ENCODE results near the gene CHST7.

CHST7 gene

GRCh38 chrX:46617906-46618305, 44.3 kb downstream of the CHST7 start:
- TF ChIP-seq EZH2phosphoT487 (IDR thresholded peaks at IDR 0.05; ENCODE audit: borderline replicate concordance, low read length) (no peak), CTCF (IDR thresholded peaks at IDR 0.05; ENCODE audit: low read depth, low read length, poor library complexity, severe bottlenecking) (no peak)
- no peaks in the 10 kb centered on the region for H3F3A ChIP-seq (ENCODE audit: control insufficient read depth, insufficient read depth)
- H3K36me3 ChIP-seq (ENCODE audit: control insufficient read depth, low read length) = peaks cover 7% of the 10 kb centered on the region; the same call in 1 of the 2 replicates
- no peak overlapping the region for H3K4me2 ChIP-seq (ENCODE audit: low read length)
- H3K79me2 ChIP-seq (ENCODE audit: control insufficient read depth, low read length) = no peaks in the 10 kb centered on the region
- no peaks in the 10 kb centered on the region for H3K4me1 ChIP-seq (ENCODE audit: control insufficient read depth, low read length)
- H3K27me3 ChIP-seq (ENCODE audit: control insufficient read depth, low read length) = no peaks in the 10 kb centered on the region
- no peaks in the 10 kb centered on the region for H4K20me1 ChIP-seq (ENCODE audit: control insufficient read depth, insufficient read depth, low read depth, low read length)
- H3K9me3 ChIP-seq (ENCODE audit: control insufficient read depth, insufficient read depth, low read length) = no peaks in the 10 kb centered on the region
- no peak overlapping the region for H3K27ac ChIP-seq (ENCODE audit: low read depth, low read length)
- no peak overlapping the region for H3K4me3 ChIP-seq (ENCODE audit: low read length)
- H3K9me2 ChIP-seq (replicated peaks; ENCODE audit: control insufficient read depth, low read length) = no peaks in the 10 kb centered on the region

GRCh38 chrX:46618947-46619346, 45.4 kb downstream of the CHST7 start:
- TF ChIP-seq CTCF (IDR thresholded peaks at IDR 0.05; ENCODE audit: low read depth, low read length, poor library complexity, severe bottlenecking) (no peak), EZH2phosphoT487 (IDR thresholded peaks at IDR 0.05; ENCODE audit: borderline replicate concordance, low read length) (no peak)
- Histone ChIP-seq H3K4me3 (ENCODE audit: low read length) (no peak overlapping the region), H3K27me3 (ENCODE audit: control insufficient read depth, low read length) (no peaks in the 10 kb centered on the region), H3K9me3 (ENCODE audit: control insufficient read depth, insufficient read depth, low read length) (no peaks in the 10 kb centered on the region), H3K27ac (ENCODE audit: low read depth, low read length) (no peak overlapping the region), H4K20me1 (ENCODE audit: control insufficient read depth, insufficient read depth, low read depth, low read length) (no peaks in the 10 kb centered on the region), H3K36me3 (ENCODE audit: control insufficient read depth, low read length) (peaks cover 7% of the 10 kb centered on the region; the same call in 1 of the 2 replicates), H3K4me2 (ENCODE audit: low read length) (no peak overlapping the region), H3K4me1 (ENCODE audit: control insufficient read depth, low read length) (no peaks in the 10 kb centered on the region), H3F3A (ENCODE audit: control insufficient read depth, insufficient read depth) (no peaks in the 10 kb centered on the region), H3K79me2 (ENCODE audit: control insufficient read depth, low read length) (no peaks in the 10 kb centered on the region), H3K9me2 (replicated peaks; ENCODE audit: control insufficient read depth, low read length) (no peaks in the 10 kb centered on the region)

GRCh38 chrX:46620505-46620904, 46.9 kb downstream of the CHST7 start:
- no peaks in the 10 kb centered on the region for H3K9me2 ChIP-seq (replicated peaks; ENCODE audit: control insufficient read depth, low read length)

More at GRCh38 chrX:46620505-46620904, 46.9 kb downstream of the CHST7 start:
- Histone ChIP-seq H4K20me1 (ENCODE audit: control insufficient read depth, insufficient read depth, low read depth, low read length) (no peaks in the 10 kb centered on the region), H3F3A (ENCODE audit: control insufficient read depth, insufficient read depth) (no peaks in the 10 kb centered on the region), H3K4me2 (ENCODE audit: low read length) (no peak overlapping the region), H3K4me3 (ENCODE audit: low read length) (no peak overlapping the region), H3K27ac (ENCODE audit: low read depth, low read length) (no peak overlapping the region), H3K27me3 (ENCODE audit: control insufficient read depth, low read length) (no peaks in the 10 kb centered on the region), H3K36me3 (ENCODE audit: control insufficient read depth, low read length) (peaks cover 7% of the 10 kb centered on the region; the same call in 1 of the 2 replicates), H3K79me2 (ENCODE audit: control insufficient read depth, low read length) (no peaks in the 10 kb centered on the region), H3K4me1 (ENCODE audit: control insufficient read depth, low read length) (no peaks in the 10 kb centered on the region), H3K9me3 (ENCODE audit: control insufficient read depth, insufficient read depth, low read length) (no peaks in the 10 kb centered on the region)
- TF ChIP-seq CTCF (IDR thresholded peaks at IDR 0.05; ENCODE audit: low read depth, low read length, poor library complexity, severe bottlenecking) = no peak
- TF ChIP-seq EZH2phosphoT487 (IDR thresholded peaks at IDR 0.05; ENCODE audit: borderline replicate concordance, low read length) = no peak

Measured in DOHH2 (cell line).